HG02885 (cell line): ENCODE measurements around the gene IL22RA1.

Experiments
- ATAC-seq: cut with Tn5 transposase; IDR thresholded peaks from one replicate; pipeline ENCODE4 v1.9.1; 2021; ENCODE audit warnings: mild to moderate bottlenecking; ENCODE audit not compliant: unreplicated experiment, poor library complexity

The IL22RA1 gene

DNA sequence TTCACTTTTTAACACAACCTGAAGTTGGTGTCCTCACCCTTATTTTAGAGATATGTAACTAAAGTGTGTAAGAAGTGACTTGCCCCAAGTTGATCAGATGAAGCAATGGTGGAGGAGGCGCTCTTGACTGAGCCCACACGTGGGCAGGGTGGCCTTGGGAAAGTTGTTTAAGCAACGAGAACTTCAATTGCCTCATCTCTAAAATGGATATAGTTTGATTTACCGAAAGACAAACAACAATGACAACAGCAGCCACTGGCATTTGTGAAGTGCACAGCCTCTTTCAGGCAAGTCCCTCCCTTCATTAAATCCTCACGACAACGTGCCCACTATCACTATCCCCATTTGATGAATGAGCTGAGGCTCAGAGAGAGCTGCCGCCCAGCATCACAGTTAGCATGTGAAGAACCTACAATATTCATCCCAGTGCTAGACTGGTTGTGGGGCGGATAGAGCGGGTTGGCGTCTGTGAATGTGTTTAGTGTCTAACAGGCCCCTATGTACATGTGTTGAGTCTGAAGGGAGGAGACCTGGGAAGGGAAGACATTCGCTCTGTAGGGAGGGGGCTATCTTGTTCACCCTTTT lies 3.0 kb downstream of the IL22RA1 start:
- no peak for ATAC-seq

DNA sequence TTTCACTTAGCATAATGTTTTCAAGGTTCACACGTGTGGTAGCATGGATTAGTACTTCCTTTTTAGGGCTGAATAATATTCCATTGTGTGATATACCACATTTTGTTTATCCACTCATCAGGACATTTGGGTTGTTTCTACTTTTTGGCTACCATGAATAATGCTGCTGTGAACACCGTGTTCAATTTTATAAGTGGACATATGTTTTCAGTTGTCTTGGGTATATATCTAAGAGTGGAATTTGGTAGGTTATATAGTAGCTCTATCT lies 3.8 kb downstream of the IL22RA1 start:
- no peak for ATAC-seq

DNA sequence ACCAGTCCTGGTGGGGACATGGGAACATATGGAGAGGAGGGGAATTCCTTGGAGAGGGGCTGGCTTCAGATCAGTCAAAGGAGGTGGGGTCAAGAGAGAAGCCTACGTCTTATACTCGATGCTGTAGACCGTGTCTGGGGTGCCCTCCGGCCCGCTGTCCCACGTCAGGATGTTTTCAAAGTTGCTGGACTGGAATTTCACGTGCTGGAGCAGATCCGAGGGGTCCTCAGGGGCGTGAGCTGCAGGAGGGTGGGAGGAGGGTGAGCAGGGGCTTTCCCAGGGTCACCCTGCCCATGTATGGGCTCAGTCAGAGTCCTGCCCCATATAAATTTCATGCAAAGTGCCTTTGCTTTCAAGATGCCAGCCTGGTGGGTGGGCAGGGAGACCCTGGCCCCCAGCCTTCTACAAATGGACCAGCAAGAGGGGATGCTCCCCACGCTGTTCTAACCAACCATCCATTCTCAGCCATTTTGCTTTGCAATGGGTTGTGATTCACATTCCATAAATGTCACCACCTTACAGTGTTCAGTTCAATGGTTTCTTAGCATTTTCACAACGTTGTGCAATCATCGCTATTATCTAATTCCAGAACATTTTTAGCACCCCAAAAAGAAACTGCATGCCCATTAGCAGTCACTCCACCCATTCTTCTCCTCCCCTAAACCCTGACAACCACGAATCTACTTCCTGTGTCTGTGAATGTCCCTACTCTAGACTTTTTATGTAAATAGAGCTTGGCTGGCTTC lies 4.3 kb downstream of the IL22RA1 start:
- ATAC-seq: no peak

DNA sequence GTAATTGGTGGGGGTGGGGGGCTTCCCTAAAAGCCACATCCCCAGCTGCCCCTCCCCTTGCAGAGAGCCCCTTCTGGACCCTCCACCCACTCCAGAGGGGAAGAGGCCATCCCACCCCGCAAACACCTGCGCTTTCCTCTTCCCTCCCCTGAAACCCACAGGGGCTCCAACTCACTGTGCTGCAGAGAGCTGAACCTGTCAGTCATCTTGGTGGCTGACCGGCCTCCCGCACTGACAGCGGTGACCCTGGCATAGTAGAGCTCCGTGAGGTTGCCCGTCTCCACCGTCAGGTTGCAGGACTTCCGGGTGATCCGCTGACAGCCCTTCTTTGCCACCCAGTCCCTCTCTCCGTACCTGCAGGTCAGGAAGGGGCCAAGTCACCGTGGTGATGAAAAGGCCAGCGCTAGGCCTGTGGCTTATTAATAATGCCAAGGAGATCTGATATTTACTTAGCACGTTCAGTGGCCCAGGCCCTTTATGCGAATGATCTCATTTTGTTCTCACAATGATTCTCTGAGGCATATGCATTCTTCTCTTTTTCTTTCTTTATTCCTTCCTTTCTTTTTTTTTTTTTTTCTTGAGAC lies 5.9 kb downstream of the IL22RA1 start:
- no peak for ATAC-seq

DNA sequence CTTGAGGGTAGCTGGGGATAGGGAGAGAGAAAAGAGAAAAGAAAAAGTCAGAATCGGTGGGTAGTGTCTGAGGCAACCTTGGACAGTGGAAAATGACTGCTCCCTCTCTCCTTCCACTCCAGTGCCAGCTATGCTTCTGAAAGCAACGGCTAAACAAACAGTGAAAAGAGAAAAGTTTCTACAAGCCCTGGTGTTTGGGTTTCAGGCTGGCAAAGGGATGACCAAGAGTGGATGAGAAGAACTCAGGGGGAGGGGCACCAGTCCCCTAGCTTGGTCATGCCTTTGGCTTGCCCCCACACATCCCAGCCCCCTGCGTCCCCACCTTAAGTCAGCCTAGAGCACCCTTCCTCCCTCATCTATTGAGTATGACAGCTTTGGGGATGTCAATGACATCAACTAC lies 8.6 kb downstream of the IL22RA1 start:
- no peak for ATAC-seq

DNA sequence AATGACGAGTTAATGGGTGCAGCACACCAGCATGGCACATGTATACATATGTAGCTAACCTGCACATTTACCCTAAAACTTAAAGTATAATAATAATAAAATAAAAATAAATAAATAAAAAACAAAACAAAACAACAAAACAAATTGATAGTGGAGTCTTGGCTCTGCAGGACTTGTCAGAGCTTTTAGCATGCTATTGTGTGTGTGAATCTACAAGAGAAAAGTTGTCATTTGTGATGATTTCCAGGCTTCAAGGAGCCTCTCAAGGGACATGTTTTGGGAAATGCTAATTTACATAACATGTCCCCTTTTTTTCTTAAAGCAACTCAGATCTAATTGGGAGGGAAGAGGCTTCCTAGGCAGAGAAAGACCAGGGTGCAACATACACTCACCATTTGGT lies 9.1 kb downstream of the IL22RA1 start:
- no peak for ATAC-seq

DNA sequence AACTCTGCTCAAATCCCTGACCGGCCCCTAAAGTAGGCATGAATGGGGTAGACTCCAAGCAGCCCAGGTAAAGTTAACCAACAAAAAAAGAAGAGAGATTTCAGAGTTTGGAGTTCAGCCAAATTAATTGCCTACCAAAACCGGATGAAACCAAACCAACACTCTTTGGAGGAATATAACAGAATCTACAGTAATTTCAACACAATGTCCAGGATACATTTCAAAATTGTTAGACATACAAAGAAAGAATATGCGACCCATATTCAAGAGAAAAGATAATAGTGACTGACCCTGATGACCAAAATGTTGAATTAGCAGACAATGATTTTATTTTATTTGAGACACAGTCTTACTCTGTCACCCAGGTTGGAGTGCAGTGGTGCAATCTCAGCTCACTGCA lies 12.6 kb downstream of the IL22RA1 start:
- ATAC-seq: no peak

DNA sequence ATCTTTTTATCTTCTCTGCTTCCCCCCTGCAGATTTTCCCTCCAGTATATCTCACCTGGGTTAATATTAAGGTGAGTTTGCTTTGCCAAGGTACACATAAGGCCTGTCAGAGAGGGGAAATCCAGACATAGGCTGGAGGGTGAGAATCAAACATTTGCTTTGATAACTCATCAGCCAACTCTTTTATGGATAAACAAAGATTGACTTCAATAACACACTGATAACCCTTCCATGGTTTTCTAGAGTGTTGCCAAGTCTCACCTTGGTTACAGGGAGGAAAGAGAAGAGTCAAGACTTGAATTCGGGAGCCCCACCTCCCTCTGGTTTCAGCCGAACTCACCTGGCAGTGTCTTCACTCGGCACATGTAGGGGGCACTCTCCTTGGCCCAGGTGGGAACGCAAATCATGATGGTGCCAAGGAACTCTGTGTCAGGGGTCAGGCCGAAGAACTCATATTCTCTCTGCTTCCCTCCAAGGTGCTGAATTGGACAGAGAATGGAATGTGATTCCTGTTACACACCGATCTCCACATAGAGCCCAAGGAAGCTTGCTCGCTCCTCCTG lies 15.1 kb downstream of the IL22RA1 start:
- no peak for ATAC-seq

DNA sequence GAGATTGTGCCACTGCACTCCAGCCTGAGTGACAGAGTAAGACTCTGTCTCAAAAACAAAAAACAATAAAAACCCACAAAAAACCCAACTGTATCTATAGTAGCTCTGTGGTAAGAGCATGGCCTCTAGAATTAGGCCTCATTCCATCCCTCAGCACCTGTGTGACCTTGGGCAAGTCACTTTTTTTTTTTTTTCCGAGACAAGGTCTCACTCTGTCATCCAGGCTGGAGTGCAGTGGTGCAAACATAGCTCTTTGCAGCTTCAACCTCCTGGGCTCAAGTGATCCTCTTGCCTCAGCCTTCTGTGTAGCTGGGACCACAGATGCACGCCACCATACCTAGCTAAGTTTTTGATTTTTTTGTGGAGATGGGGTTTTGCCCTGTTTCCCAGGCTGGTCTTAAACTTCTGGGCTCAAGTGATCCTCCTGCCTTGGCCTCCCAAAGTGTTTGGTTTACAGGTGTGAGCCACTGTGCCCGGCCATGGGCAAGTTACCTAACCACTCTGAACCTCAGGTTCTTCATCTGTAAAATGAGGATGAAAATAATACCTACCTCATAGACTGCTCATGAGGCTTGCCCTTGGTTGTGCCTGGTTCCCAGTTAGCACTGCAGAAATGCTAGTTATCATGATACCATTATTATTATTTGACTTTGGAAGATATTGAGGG lies 15.7 kb downstream of the IL22RA1 start:
- ATAC-seq: no peak

DNA sequence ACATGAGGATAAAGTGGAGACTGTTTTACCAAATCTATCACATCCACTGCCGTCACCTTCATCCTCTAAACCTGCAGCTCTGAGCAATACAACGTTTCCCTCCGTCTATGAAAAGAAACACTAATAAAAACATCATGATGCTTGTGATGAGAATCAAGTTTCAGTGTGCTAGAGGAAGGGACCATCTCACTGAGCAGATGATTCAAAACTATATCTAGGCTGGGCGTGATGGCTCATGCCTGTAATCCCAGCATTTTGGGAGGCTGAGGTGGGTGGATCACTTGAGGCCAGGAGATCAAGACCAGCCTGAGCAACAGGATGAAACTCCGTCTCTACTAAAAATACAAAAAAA lies 16.3 kb downstream of the IL22RA1 start:
- no peak for ATAC-seq

DNA sequence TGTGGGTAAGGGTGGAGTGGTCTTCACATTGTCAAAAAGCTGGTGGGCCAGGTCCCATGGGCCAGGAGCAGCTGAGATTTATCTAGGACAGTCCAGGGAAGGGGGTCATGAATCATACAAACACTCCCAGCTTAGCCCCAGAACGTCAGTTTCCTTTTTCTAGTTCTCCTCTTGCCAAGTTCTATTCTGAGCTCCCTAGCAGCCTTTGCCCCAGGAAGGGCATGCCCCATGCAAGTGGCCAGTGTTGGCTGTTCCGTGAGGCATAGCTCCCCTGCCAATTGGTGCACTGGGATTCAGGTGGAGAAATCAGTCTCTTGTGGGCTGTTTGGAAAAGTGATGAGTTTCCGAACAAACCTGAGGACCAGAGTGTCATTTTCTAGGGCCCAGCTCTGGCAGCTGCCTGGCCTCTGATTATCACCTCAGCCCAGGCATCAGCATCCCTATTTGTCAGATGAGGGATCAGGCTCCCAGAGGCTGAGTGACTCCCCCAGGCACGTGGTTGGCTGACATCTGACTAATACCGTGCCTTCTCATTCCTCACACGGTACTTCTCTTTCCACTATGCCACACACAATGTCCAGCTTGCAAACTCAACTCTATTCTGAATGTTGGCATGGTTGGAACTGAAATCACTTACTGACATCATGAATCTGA lies 16.8 kb downstream of the IL22RA1 start:
- ATAC-seq: no peak

DNA sequence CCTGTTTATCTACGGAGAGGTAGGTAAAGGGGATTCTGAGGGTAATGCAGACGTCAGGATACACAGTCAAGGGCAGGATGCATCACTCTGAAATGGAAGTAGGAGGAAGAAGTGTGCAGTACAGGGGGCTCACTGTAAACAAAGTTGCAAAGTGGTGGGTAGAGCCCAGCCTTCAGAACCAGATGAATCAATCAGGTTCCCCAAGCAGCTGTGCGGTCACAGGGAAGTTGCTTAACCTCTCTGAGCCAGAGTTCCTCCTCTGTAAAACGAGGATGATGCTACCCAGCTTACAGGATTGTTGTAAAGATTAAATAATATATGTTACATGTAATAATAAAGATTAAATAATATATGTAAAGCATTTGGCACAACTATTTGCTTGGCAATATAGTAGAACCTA lies 17.5 kb downstream of the IL22RA1 start:
- ATAC-seq: no peak

DNA sequence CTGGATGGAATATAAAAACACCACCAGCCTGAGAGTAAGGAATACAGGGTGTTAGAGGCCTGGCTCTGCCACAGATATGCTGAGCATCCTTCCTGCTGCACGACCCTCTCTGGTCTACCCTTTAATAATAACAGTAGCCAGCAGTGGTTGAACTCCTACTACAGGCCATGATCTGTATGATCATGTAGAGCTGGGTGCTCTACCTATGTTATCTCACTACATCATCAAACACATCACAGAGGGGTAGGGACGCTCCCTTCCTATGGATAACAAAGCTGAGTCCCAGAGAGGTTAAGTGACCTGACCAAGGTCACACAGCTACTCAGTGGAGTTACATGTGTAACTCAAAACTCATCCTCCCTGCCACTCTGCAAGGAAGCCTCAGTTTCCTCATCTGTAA lies 18.0 kb downstream of the IL22RA1 start:
- no peak for ATAC-seq

DNA sequence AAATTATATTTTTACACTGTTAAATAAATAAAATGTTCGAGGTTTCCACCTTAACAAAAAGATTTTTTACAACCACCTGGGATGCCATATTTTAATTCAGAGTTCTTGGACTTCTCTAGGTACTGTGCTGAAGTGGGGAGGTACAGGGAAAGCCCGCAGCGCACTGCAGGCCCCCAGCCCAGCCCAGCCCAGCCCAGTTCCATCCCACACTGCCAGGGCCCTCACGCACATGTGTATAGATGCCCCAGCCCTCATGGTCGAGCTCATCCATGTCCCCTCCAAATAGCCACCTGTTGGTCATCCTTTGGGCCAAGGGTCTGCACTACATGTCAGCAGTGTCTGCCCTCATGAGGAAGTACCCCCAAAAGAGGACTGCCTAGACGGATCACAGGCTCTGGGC lies 19.3 kb downstream of the IL22RA1 start:
- no peak for ATAC-seq

DNA sequence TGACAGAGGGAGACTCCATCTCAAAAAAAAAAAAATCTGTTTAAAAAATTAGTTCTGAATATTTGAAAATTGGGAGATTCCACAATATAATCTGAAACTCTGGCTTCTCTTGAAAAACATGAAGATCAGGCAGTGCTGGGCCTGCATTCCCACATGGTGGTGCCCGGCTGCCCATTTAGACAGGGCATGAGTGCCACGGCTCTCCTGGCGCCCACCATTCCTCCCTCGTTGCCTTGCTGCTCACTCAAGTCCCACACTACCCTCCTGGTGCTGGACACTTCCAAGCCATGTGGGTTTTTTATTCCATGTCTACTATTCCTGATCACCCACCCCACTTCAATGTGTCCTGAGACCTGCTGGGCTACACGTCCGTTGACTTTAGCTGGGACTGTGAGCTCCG lies 20.2 kb downstream of the IL22RA1 start:
- no peak for ATAC-seq

DNA sequence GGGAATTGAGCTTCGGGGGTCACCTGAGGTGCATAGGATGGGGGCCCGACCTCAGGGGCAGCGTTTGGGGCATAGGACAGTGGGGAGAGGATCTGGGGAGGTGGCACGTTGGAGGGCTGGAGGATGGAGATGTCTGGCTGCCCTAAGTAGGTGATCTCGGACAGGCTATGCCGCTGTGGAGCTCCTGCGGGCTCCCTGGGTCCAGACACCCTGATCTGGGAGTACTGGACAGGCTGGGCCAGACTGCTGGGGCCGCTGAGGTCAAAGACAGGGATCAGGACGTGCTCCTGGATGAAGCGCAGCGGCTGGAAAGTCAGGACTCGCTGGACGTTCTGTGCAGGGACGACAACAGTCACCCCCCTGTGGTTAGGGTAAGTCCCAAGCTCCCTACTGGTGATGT lies 21.5 kb downstream of the IL22RA1 start:
- ATAC-seq: no peak

DNA sequence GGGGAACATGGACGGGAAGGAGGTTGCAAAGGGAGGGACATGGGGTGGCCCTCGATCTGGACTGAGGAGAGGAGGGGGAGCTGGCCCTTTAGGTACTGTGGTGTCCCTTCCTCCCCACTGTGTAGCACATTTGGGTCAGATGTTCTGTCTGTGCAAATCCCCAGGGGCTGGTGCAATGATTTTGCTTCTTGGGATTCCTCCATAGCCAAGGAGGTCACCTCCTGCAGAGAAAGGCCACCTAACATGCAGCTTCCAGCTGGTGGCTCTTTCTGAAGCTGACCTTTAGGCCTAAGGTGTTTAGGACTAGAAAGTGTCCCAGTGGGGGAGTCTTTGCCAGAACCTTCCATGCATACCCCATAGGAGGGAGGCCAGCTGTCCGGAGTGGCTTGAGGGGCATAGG lies 22.0 kb downstream of the IL22RA1 start:
- ATAC-seq: no peak

DNA sequence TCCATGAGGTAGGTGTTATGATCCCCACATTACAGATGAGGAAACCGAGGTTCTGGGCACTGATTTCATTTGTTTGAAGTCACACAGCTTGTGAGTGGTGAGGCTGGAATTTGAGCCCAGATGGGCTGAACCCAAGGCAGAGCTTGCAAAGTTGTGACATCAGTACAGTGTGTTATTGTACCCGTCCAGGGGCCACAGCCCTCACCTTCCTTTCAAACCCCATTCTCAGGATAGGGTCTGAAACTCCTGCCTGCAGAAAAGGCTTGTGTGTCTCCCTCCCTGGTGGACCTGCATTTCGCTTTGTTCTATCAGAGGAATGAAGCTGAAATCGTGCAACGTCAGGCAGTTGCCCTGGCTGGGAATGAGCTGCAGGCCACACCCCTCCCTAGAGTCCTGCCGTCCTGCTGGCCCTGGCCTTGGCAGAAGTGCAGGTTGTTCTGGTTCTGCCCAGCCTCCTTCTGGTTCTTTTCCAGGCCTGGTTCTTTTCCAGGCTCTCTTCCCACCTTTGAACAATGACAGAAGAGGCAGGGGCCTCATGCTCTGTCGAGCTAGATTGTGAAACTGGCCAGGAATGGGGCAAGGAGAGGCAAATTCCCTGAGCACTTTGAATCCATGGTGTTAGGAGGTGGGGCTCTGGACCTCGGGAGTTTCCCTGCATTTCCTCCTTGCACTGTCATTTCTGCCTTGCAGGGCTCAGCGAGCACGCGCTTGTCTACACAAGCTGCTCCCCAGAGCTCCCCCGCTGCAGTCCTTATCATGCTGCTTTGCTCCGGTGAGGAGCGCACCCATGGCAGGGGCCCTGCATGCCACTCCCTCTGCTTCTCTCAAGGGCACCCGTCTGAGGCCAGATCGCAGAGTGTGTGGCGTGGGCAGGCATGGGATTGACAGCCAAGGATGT lies 22.8 kb downstream of the IL22RA1 start:
- ATAC-seq: no peak

DNA sequence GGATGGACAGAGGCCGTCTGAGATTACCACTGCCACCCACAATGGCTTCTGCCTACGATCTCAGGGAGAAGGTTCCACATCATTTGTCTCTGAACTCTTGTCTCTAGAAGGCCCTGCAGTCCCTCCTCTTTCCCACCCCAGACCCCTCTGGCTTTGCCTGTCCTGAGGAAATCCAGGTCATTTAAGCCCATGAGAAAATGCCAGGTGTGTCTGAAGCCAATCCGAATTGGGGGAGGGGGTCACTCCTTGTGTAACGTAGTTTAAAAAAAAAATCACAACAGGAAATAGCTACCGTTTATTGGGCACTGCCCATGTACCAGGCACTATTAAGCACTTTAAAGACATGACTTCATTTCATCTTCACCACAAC lies 23.5 kb downstream of the IL22RA1 start:
- no peak for ATAC-seq
